Lung (tissue), 12 donors: ENCODE measurements around the gene NFS1. TPM values are rescaled to one million over a fixed set of nuclear protein-coding genes. Genes with fewer than 3 reads are reported as not detected.

ENCODE experiments used
- ATAC-seq: fragments of 200-7000 bp; cut with Tn5 transposase; one replicate; pipeline ENCODE4 v1.9.1; 2020; ENCODE audit warnings: moderate number of reproducible peaks; ENCODE audit not compliant: insufficient read depth, low FRiP score
- DNase-seq, 3 donors: peaks; one replicate each; pipeline ENCODE4 v3.0.0-alpha.2; 2013 to 2017
- H3K27ac ChIP-seq, 2 donors: one replicate each; pipeline ENCODE4 v1.5.1; 2013; ENCODE audit warnings: mild to moderate bottlenecking in 2 of 2, moderate library complexity in 2 of 2, control low read depth in 1 of 2, inconsistent platforms in 1 of 2, low read depth in 1 of 2, low read length in 1 of 2
- H3K27me3 ChIP-seq, 3 donors: one replicate each; pipeline ENCODE4 v1.5.1; 2013; ENCODE audit warnings: low read length in 2 of 3; ENCODE audit not compliant: control insufficient read depth in 3 of 3, insufficient read depth in 3 of 3
- H3K36me3 ChIP-seq, 4 donors: one replicate each; pipeline ENCODE4 v1.5.1; 2013; ENCODE audit warnings: low read length in 4 of 4, mild to moderate bottlenecking in 1 of 4, moderate library complexity in 1 of 4; ENCODE audit not compliant: control insufficient read depth in 4 of 4, insufficient read depth in 4 of 4
- H3K4me1 ChIP-seq, 5 donors: one replicate each; pipeline ENCODE4 v1.5.1; 2013; ENCODE audit warnings: low read length in 5 of 5, mild to moderate bottlenecking in 2 of 5, moderate library complexity in 1 of 5; ENCODE audit not compliant: control insufficient read depth in 5 of 5, insufficient read depth in 5 of 5
- H3K4me3 ChIP-seq: one replicate; pipeline ENCODE4 v1.5.1; 2013; ENCODE audit warnings: mild to moderate bottlenecking, control low read depth, moderate library complexity
- H3K9ac ChIP-seq, 2 donors: one replicate each; pipeline ENCODE4 v1.5.1; 2013; ENCODE audit warnings: low read length in 2 of 2, control low read depth in 1 of 2; ENCODE audit not compliant: insufficient read depth in 1 of 2
- H3K9me3 ChIP-seq, 4 donors: one replicate each; pipeline ENCODE4 v1.5.1; 2013; ENCODE audit warnings: low read length in 3 of 4, mild to moderate bottlenecking in 1 of 4, moderate library complexity in 1 of 4; ENCODE audit not compliant: control insufficient read depth in 4 of 4, insufficient read depth in 3 of 4
- CTCF ChIP-seq: IDR thresholded peaks from 2 replicates; pipeline ENCODE4 v1.5.1; 2012; ENCODE audit warnings: mild to moderate bottlenecking; ENCODE audit errors: control extremely low read depth, extremely low read depth
- WGBS, 2 donors: extraction: QIAGEN DNeasy Blood & Tissue Kit; methylation state at CpG; one replicate each; pipeline ENCODE4 v1.1.7; 2013; 5-methylcytosine and 5-hydroxymethylcytosine counted together
- polyA plus RNA-seq, 2 donors: library from polyadenylated mRNA; stranded (reverse); fragments of 200-250 nt; gene quantifications; one replicate each; pipeline ENCODE4 v1.2.1, GENCODE V29; 2013
- total RNA-seq, 2 donors: library from RNA; depleted of rRNA in 1 of 2; stranded (reverse); fragments of >200 nt in 1 of 2; gene quantifications; one replicate each; pipeline ENCODE4 v1.2.1, GENCODE V29; 2014 to 2021
- donor health status: control.
- donor health status: control.
- donor health status: Bipolar disorder and iron deficiency.
- donor health status: healthy.
- donor health status: DM: yes; HTN: yes; CAD: no.

NFS1 gene
- total and polyA plus RNA-seq, 4 donors = 18.8 to 33.9 (median 23.7) TPM

GRCh38 chr20:35664466-35665206, 34.5 kb downstream of the NFS1 start, which contains the start of the genes CPNE1 and RBM12:
CPNE1 (minus strand) TSS chr20:35664900; CDS start chr20:35632923, 31,977 bp downstream.
RBM12 (minus strand) TSS chr20:35664900; CDS start chr20:35655322, 9,578 bp downstream.
- Histone ChIP-seq H3K27me3 (no peaks in the 10 kb centered on the region), H3K4me1 (peaks cover 3 to 25% (median 8%) of the 10 kb centered on the region in 5 donors), H3K9me3 (no peaks in the 10 kb centered on the region), H3K27ac (peak within 1 kb of the TSS; percentile 94 to 99), H3K4me3 (peak within 1 kb of the TSS; percentile 93), H3K36me3 (peaks cover 2 to 6% (median 5%) of the 10 kb centered on the region in 4 donors), H3K9ac (peak within 1 kb of the TSS; percentile 84 to 100)
- ATAC-seq = peak; percentile 95
- WGBS, 2 donors = 1% methylated on average over 61 of the region's 61 CpGs
- no peak for TF ChIP-seq CTCF
- peak; percentile 96 to 98 (median 97) for DNase-seq

GRCh38 chr20:35663516-35664465, 35.4 kb downstream of the NFS1 start:
- Histone ChIP-seq H3K4me1 (peaks cover 3 to 25% (median 8%) of the 10 kb centered on the region in 5 donors), H3K9ac (peak overlapping the region; percentile 84 to 100), H3K4me3 (peak overlapping the region; percentile 93), H3K27me3 (no peaks in the 10 kb centered on the region), H3K36me3 (no peaks in the 10 kb centered on the region), H3K9me3 (no peaks in the 10 kb centered on the region), H3K27ac (peak overlapping the region; percentile 94 to 99)
- 0% methylated on average over 28 of the region's 28 CpGs for WGBS, 2 donors
- ATAC-seq = peak; percentile 8
- no peak for TF ChIP-seq CTCF
- DNase-seq = peak; percentile 61 to 67 (median 61)

GRCh38 chr20:35662551-35662950, 36.6 kb downstream of the NFS1 start:
- Histone ChIP-seq H3K27ac (no peak overlapping the region), H3K9me3 (no peaks in the 10 kb centered on the region), H3K9ac (peak overlapping the region in 1 of 2 donors; percentile 84), H3K36me3 (no peaks in the 10 kb centered on the region), H3K27me3 (no peaks in the 10 kb centered on the region), H3K4me1 (peaks cover 5 to 26% (median 8%) of the 10 kb centered on the region in 5 donors), H3K4me3 (no peak overlapping the region)
- WGBS, 2 donors = 20 to 25% methylated on average over 2 of the region's 2 CpGs
- no peak for TF ChIP-seq CTCF
- DNase-seq (no peak), ATAC-seq (no peak)
